Measurements from ENCODE around the gene FTO.

FTO gene

GRCh38 chr16:53848950-53849349 is 145.0 kb downstream of the FTO start:
- no peak overlapping the region for H3K4me3 ChIP-seq (ENCODE audit: low read depth, low read length)
- DNase-seq (ENCODE audit: low read depth): no peak
- no peak for TF ChIP-seq CTCF (IDR thresholded peaks at IDR 0.05; ENCODE audit: low read depth, low read length, missing control alignments)

GRCh38 chr16:53849585-53849984 is 145.6 kb downstream of the FTO start:
- H3K4me3 ChIP-seq (ENCODE audit: low read depth, low read length): no peak overlapping the region
- no peak for DNase-seq (ENCODE audit: low read depth)
- TF ChIP-seq CTCF (IDR thresholded peaks at IDR 0.05; ENCODE audit: low read depth, low read length, missing control alignments): no peak

- no peak for TF ChIP-seq CTCF (IDR thresholded peaks at IDR 0.05; ENCODE audit: low read depth, low read length, missing control alignments)
- no peak overlapping the region for H3K4me3 ChIP-seq (ENCODE audit: low read depth, low read length)
- no peak for DNase-seq (ENCODE audit: low read depth)
Measured at GRCh38 chr16:53849994-53850393, 146.0 kb downstream of the FTO start.

GRCh38 chr16:53852678-53853077 is 148.7 kb downstream of the FTO start:
- no peak for TF ChIP-seq CTCF (IDR thresholded peaks at IDR 0.05; ENCODE audit: low read depth, low read length, missing control alignments)
- DNase-seq (ENCODE audit: low read depth): no peak
- H3K4me3 ChIP-seq (ENCODE audit: low read depth, low read length): no peak overlapping the region

- no peak for DNase-seq (ENCODE audit: low read depth)
- TF ChIP-seq CTCF (IDR thresholded peaks at IDR 0.05; ENCODE audit: low read depth, low read length, missing control alignments): no peak
- no peak overlapping the region for H3K4me3 ChIP-seq (ENCODE audit: low read depth, low read length)
Measured at GRCh38 chr16:53855056-53855455, 151.1 kb downstream of the FTO start.

GRCh38 chr16:53855511-53855910 is 151.6 kb downstream of the FTO start:
- no peak for TF ChIP-seq CTCF (IDR thresholded peaks at IDR 0.05; ENCODE audit: low read depth, low read length, missing control alignments)
- no peak overlapping the region for H3K4me3 ChIP-seq (ENCODE audit: low read depth, low read length)
- DNase-seq (ENCODE audit: low read depth): no peak

GRCh38 chr16:53859995-53860540 is 156.1 kb downstream of the FTO start:
- DNase-seq (ENCODE audit: low read depth): no peak
- H3K4me3 ChIP-seq (ENCODE audit: low read depth, low read length): no peak overlapping the region
- no peak for TF ChIP-seq CTCF (IDR thresholded peaks at IDR 0.05; ENCODE audit: low read depth, low read length, missing control alignments)
